DMS 273 treated with DMSO at 0.1 percent for 48 hours (cell line): ENCODE data around the gene E4F1.

Experiments used
- DNase-seq: peaks from one replicate; lab custom pipeline; 2025; lab: John Stamatoyannopoulos, UW

E4F1 gene

DNA sequence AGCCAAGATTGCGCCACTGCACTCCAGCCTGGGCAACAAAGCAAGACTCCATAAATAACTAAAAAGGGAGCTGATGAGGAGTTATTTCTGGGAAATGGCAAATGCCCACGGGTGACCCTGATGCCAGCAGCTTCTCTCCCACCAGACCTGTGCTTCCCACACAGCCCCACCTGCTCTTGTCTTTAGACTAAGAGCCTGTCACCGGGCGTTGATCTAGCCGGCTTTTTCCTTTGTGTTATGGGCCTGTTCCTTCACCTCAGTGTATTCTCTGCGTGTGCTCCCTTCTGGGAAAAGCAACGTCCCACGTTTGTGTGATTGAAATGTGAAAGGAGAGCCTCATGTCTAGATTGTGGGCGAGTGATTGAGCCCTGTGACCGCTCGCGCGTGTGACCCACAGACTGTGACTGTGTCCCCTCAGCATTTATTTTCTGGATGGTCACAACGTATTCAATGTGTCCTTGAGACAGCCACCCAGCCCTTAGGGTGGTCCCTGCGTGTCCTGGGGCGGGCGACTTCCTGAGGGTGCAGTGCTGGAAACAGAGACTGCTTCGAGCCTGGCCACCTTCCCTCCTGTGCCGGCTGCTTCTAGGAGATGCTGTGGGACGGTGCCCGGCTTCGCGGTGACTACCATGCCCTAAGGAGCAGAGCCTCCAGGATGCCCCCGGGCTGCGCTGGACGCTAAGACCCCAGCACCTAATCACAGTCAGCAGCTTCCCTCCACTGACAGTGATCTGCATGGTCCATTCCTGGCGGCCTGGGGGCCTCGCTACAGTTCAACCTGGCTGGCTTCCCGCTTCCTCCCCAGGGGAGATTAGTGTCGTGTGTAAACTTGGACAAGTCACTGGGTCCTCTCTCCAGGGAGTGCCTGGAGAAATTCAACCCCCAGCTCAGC, 52.3 kb downstream of the E4F1 start:
- DNase-seq: no peak

- DNase-seq: no peak
Measured at GRCh38 chr16:2276368-2277195, 53.2 kb downstream of the E4F1 start.

GRCh38 chr16:2277466-2278271, 54.3 kb downstream of the E4F1 start:
- DNase-seq: no peak

DNA sequence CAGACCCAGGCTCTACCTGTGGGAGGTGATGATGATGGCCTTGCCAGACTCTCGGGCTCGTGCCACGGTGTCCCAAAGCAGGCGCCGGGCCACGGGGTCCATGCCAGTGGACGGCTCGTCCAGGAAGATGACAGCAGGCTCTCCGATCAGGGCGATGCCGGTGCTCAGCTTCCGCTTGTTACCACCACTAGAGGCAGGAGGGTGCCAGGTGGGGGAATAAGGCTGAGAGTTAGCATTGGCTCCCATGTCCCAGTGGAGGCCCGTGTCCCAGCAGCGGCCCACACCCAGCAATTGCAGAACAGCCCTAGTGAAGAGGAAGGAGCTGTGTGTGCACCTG, 54.8 kb downstream of the E4F1 start:
- DNase-seq: no peak

- DNase-seq: no peak
Measured at GRCh38 chr16:2278956-2279800, 55.8 kb downstream of the E4F1 start.

- DNase-seq: no peak
Measured at GRCh38 chr16:2280461-2280860, 57.1 kb downstream of the E4F1 start.

DNA sequence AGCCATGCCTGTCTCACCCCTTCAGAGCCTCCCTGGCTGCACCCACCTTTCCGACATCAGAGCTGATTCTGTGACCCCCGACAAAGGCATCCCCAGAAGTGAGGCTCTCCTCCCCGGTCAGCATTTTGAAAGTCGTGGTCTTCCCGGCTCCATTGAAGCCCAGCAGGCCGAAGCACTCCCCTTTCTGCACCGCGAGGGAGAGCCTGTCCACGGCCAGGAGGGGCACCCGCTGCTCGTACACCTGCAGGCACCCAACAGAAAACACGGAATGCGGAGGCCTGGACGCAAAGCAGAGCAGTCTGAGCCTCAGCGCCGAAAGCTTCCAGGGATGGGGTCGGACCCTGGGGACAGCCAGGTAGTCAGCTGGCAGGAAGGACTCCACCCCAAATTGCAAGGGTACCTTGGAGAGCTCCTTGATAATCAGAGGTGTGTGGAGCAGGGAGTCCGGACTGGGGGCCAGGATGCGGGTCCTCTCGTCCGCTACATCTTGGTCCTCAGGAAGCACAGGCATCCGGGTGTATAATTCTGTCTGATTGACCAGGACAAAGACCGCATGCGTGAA, 57.7 kb downstream of the E4F1 start:
- DNase-seq: no peak

DNA sequence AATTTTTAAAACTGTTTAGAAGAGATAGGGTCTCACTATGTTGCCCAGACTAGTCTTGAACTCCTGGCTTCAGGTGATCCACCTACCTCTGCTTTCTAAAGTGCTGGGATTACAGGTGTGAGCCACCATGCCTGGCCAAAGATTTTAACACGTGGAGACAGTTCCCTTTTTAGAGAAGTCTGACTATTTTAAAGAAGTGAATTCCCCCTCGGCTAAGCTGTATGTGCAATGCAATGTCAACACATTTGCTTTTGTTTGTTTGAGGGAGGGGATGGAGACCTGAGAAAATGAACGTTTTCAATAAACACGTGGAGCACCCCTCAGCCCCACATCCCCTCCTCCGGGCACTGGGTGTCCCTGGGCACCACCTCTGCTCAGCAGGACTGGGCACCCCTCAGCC, 58.9 kb downstream of the E4F1 start:
- DNase-seq: no peak

DNA sequence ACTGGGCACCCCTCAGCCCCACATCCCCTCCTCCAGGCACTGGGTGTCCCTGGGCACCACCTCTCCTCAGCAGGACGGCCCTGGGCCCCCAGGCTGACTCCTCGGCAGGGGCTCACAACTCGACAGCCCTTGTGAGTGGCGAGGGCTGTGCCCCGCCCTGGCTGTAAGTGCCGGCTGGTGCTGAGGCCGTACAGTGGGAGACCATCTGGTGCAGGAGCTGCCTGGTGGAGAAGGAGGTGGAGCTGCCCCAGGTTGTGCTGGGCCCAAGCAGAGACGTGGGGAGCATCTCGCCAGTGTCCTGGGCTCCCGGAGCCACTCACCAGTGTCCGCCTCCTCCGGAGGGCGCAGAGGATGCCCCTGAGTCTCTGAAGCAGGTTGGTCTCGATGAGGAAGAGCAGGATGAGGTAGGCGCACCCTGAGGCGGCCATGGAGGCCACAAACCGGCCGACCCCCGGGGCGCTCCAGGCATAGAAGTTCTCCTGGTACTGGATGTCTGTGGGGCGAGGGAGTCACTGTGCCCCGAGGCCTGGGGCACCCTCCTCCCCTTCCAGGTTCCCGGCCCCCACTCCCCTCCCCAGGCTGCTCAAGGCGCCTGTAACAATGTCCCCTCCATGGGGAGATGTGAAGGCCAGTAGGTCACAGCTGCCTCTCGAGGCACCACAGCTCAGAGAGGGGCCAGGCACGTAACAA, 59.6 kb downstream of the E4F1 start:
- DNase-seq: peak; percentile 40

- no peak for DNase-seq
Measured at GRCh38 chr16:2284001-2284770, 60.8 kb downstream of the E4F1 start.

- DNase-seq: no peak
Measured at GRCh38 chr16:2284797-2285576, 61.6 kb downstream of the E4F1 start.
